Measurements from ENCODE around the gene MYH16.

DNA sequence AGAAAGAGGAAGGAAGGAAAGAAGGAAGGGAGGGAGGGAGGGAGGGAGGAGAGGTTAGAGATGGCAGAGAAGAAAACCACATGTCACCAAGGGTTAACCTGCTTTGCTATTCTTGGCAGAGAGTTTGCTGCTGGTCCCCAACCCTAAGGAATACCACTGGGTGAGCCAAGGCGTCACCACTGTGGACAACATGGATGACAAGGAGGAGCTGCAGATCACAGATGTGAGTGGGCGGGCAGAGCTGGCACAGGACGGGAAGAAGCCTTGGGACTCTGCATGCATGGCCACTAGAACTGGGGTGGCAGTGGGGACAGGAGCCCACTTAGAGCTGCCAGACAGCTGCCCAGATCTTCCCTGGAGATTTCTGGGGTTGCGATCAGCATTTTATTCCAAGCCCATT, 17.2 kb upstream of the MYH16 start:
- TF ChIP-seq, protein P1, sequence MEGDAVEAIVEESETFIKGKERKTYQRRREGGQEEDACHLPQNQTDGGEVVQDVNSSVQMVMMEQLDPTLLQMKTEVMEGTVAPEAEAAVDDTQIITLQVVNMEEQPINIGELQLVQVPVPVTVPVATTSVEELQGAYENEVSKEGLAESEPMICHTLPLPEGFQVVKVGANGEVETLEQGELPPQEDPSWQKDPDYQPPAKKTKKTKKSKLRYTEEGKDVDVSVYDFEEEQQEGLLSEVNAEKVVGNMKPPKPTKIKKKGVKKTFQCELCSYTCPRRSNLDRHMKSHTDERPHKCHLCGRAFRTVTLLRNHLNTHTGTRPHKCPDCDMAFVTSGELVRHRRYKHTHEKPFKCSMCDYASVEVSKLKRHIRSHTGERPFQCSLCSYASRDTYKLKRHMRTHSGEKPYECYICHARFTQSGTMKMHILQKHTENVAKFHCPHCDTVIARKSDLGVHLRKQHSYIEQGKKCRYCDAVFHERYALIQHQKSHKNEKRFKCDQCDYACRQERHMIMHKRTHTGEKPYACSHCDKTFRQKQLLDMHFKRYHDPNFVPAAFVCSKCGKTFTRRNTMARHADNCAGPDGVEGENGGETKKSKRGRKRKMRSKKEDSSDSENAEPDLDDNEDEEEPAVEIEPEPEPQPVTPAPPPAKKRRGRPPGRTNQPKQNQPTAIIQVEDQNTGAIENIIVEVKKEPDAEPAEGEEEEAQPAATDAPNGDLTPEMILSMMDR (optimal IDR thresholded peaks at IDR 0.05 in 1 of 3, IDR thresholded peaks at IDR 0.05 in 1 of 3, conservative IDR thresholded peaks at IDR 0.05 in 1 of 3; ENCODE audit: extremely low read depth in 1 of 3, insufficient read depth in 2 of 3, low read length in 3 of 3), result no peak
- TF ChIP-seq EZH2 (IDR thresholded peaks at IDR 0.05; ENCODE audit: low read length), result no peak
